ENCODE data around the gene SAV1. TPM values are rescaled to one million over a fixed set of nuclear protein-coding genes. Genes with fewer than 3 reads are reported as not detected.
"Not testable (repeated sequence)": the region's sequence is repeated elsewhere in the genome, so short reads cannot be mapped to it uniquely, and the experiment has no call there.

SAV1 gene
- total RNA-seq, 1 experiment from 2014 or later, result 35.2 TPM

- Histone ChIP-seq H3K4me1 (ENCODE audit: insufficient read depth, low read length, poor library complexity, severe bottlenecking) (peaks cover 28% of the 10 kb centered on the region), H3K4me3 (ENCODE audit: low read depth, low read length, poor library complexity, severe bottlenecking) (no peak overlapping the region), H3K9me3 (ENCODE audit: low read depth, low read length, poor library complexity, severe bottlenecking) (no peaks in the 10 kb centered on the region), H3K27me3 (replicated peaks; ENCODE audit: insufficient read depth, low read depth, low read length, poor library complexity) (no peaks in the 10 kb centered on the region), H3K36me3 (ENCODE audit: insufficient read depth, low read length, poor library complexity, severe bottlenecking) (peaks cover 9% of the 10 kb centered on the region), H3K27ac (ENCODE audit: low read depth, low read length, poor library complexity, severe bottlenecking) (no peak overlapping the region)
- no peak for TF ChIP-seq CTCF (conservative IDR thresholded peaks at IDR 0.05; ENCODE audit: low read depth, low read length)
- TF ChIP-seq EZH2 (IDR thresholded peaks at IDR 0.05; ENCODE audit: borderline replicate concordance, low read depth, low read length, poor library complexity, severe bottlenecking), result no peak
- intact Hi-C loops (cut with micrococcal nuclease; ENCODE audit: unreplicated experiment), result no loop called here
- CTCF ChIA-PET, result no interaction called here
- DNase-seq (ENCODE audit: low spot score), result no peak
- POLR2A ChIA-PET (ENCODE audit: low non-redundant PET), result no interaction called here
- no TSS peak for BruUV-seq (replicated peaks)
Observed at GRCh38 chr14:50635141-50635540, 33.0 kb downstream of the SAV1 start.

GRCh38 chr14:50633954-50634353, 34.2 kb downstream of the SAV1 start:
- no peak overlapping the region for H3K4me3 ChIP-seq (ENCODE audit: low read depth, low read length, poor library complexity, severe bottlenecking)
- no peak for DNase-seq (ENCODE audit: low spot score)
- CTCF ChIA-PET, result interaction anchor here (0.6 kb wide), 1 partner anchor 425 kb away, joined by 3 read pairs; no protein-coding TSS in a partner anchor
- peaks cover 9% of the 10 kb centered on the region for H3K36me3 ChIP-seq (ENCODE audit: insufficient read depth, low read length, poor library complexity, severe bottlenecking)
- H3K9me3 ChIP-seq (ENCODE audit: low read depth, low read length, poor library complexity, severe bottlenecking), result no peaks in the 10 kb centered on the region
- POLR2A ChIA-PET (ENCODE audit: low non-redundant PET), result no interaction called here
- intact Hi-C loops (cut with micrococcal nuclease; ENCODE audit: unreplicated experiment), result no loop called here
- TSS peak; percentile 46 for BruUV-seq (replicated peaks)
- no peak overlapping the region for H3K27ac ChIP-seq (ENCODE audit: low read depth, low read length, poor library complexity, severe bottlenecking)
- no peak for TF ChIP-seq EZH2 (IDR thresholded peaks at IDR 0.05; ENCODE audit: borderline replicate concordance, low read depth, low read length, poor library complexity, severe bottlenecking)
- no peak for TF ChIP-seq CTCF (conservative IDR thresholded peaks at IDR 0.05; ENCODE audit: low read depth, low read length)
- H3K27me3 ChIP-seq (replicated peaks; ENCODE audit: insufficient read depth, low read depth, low read length, poor library complexity), result no peaks in the 10 kb centered on the region
- H3K4me1 ChIP-seq (ENCODE audit: insufficient read depth, low read length, poor library complexity, severe bottlenecking), result peaks cover 36% of the 10 kb centered on the region

GRCh38 chr14:50631408-50631821, 36.7 kb downstream of the SAV1 start:
- Histone ChIP-seq H3K27ac (ENCODE audit: low read depth, low read length, poor library complexity, severe bottlenecking) (peak overlapping the region; percentile 59), H3K36me3 (ENCODE audit: insufficient read depth, low read length, poor library complexity, severe bottlenecking) (peaks cover 9% of the 10 kb centered on the region), H3K4me1 (ENCODE audit: insufficient read depth, low read length, poor library complexity, severe bottlenecking) (peaks cover 36% of the 10 kb centered on the region), H3K4me3 (ENCODE audit: low read depth, low read length, poor library complexity, severe bottlenecking) (no peak overlapping the region), H3K27me3 (replicated peaks; ENCODE audit: insufficient read depth, low read depth, low read length, poor library complexity) (no peaks in the 10 kb centered on the region), H3K9me3 (ENCODE audit: low read depth, low read length, poor library complexity, severe bottlenecking) (no peaks in the 10 kb centered on the region)
- BruUV-seq (replicated peaks), result no TSS peak
- ChIA-PET CTCF (interaction anchor here (0.5 to 0.8 kb wide), 2 partner anchors 83 to 144 kb away, joined by 3 to 5 read pairs; no protein-coding TSS in a partner anchor), POLR2A (ENCODE audit: low non-redundant PET) (interaction anchor here (0.6 kb wide), 1 partner anchor 25 kb away, joined by 6 read pairs; no protein-coding TSS in a partner anchor)
- TF ChIP-seq CTCF (conservative IDR thresholded peaks at IDR 0.05; ENCODE audit: low read depth, low read length), result no peak
- no peak for TF ChIP-seq EZH2 (IDR thresholded peaks at IDR 0.05; ENCODE audit: borderline replicate concordance, low read depth, low read length, poor library complexity, severe bottlenecking)
- peak; percentile 45 for DNase-seq (ENCODE audit: low spot score)
- intact Hi-C loops (cut with micrococcal nuclease; ENCODE audit: unreplicated experiment), result no loop called here

- H3K27me3 ChIP-seq (replicated peaks; ENCODE audit: insufficient read depth, low read depth, low read length, poor library complexity); H3K27ac ChIP-seq (ENCODE audit: low read depth, low read length, poor library complexity, severe bottlenecking); POLR2A ChIA-PET (ENCODE audit: low non-redundant PET); H3K36me3 ChIP-seq (ENCODE audit: insufficient read depth, low read length, poor library complexity, severe bottlenecking); CTCF ChIA-PET; intact Hi-C loops (cut with micrococcal nuclease; ENCODE audit: unreplicated experiment); H3K9me3 ChIP-seq (ENCODE audit: low read depth, low read length, poor library complexity, severe bottlenecking); DNase-seq (ENCODE audit: low spot score); H3K4me1 ChIP-seq (ENCODE audit: insufficient read depth, low read length, poor library complexity, severe bottlenecking); BruUV-seq (replicated peaks); H3K4me3 ChIP-seq (ENCODE audit: low read depth, low read length, poor library complexity, severe bottlenecking): not testable (repeated sequence)
Observed at GRCh38 chr14:50624947-50625346, 43.2 kb downstream of the SAV1 start.
